ENCODE results near the gene PPP2R5C. TPM values are rescaled to one million over a fixed set of nuclear protein-coding genes. Genes with fewer than 3 reads are reported as not detected.

Gene PPP2R5C
- total and polyA plus RNA-seq, 9 of the 15 experiments (the other 6 are each of a cell fraction or from before 2014, with no cell fraction given), result 284 to 617 (median 395) TPM

GRCh38 chr14:101732118-101732517 is 29.4 kb upstream of the PPP2R5C start (continued):
- TF ChIP-seq ZNF318 (IDR thresholded peaks at IDR 0.05; ENCODE audit: borderline replicate concordance in 1 of 2, low read depth in 1 of 2), result no peak
- no peak for TF ChIP-seq ID3 (CRISPR knock-in tag; IDR thresholded peaks at IDR 0.05)
- TF ChIP-seq ID3 (tag; IDR thresholded peaks at IDR 0.05), result no peak
- no peak for TF ChIP-seq COPS2 (conservative IDR thresholded peaks at IDR 0.05)
- no peak for TF ChIP-seq CREB5 (CRISPR knock-in tag; IDR thresholded peaks at IDR 0.05)
- no peak for TF ChIP-seq ZNF280A (IDR thresholded peaks at IDR 0.05; ENCODE audit: low read depth, partially characterized antibody)
- TF ChIP-seq ETV6 (IDR thresholded peaks at IDR 0.05; ENCODE audit: borderline replicate concordance in 1 of 2, low read depth in 2 of 2, low read length in 1 of 2), result no peak
- TF ChIP-seq ETV6 (CRISPR knock-in tag; IDR thresholded peaks at IDR 0.05; ENCODE audit: borderline replicate concordance), result no peak
- peak; percentile 30; the same call in 1 of the 2 replicates for TF ChIP-seq DPF2 (IDR thresholded peaks at IDR 0.05)
- no peak for TF ChIP-seq FOXK2 (conservative IDR thresholded peaks at IDR 0.05 in 1 of 2, IDR thresholded peaks at IDR 0.05 in 1 of 2; ENCODE audit: low read depth in 2 of 2)
- peak; percentile 89 for TF ChIP-seq ATF4 (CRISPR knock-in tag; IDR thresholded peaks at IDR 0.05)
- no peak for TF ChIP-seq TCF7 (IDR thresholded peaks at IDR 0.05; ENCODE audit: borderline replicate concordance)
- peak; percentile 50; the same call in 1 of the 2 replicates for TF ChIP-seq SMARCA4 (IDR thresholded peaks at IDR 0.05)
- no peak for TF ChIP-seq MAFF (IDR thresholded peaks at IDR 0.05; ENCODE audit: low read length)
- TF ChIP-seq HDAC3 (IDR thresholded peaks at IDR 0.05; ENCODE audit: borderline replicate concordance, partially characterized antibody), result peak; percentile 40
- TF ChIP-seq CC2D1A (IDR thresholded peaks at IDR 0.05), result no peak
